Esophagus muscularis mucosa (tissue), 4 donors: ENCODE results near the gene IFI6.

ENCODE experiments used
- EP300 ChIP-seq: sonication (generic); formaldehyde crosslinking; IDR thresholded peaks from one replicate; pipeline ENCODE4 v1.6.1; 2017; ENCODE audit warnings: antibody characterized with exemption
- POLR2A ChIP-seq: fragments of 450-650 bp; IDR thresholded peaks from one replicate; pipeline ENCODE4 v1.6.1; 2017; ENCODE audit warnings: antibody characterized with exemption, moderate library complexity, mild to moderate bottlenecking, low read depth
- POLR2AphosphoS5 ChIP-seq, 2 donors: sonication (generic); formaldehyde crosslinking; IDR thresholded peaks; one replicate each; pipeline ENCODE4 v1.6.1; 2017; ENCODE audit warnings: antibody characterized with exemption in 2 of 2
- TF ChIP-seq, protein P1 (sequence below), 3 experiments: fragments of 200-600 bp in 2 of 3; fragments of 450-650 bp in 1 of 3; sonication (generic) in 2 of 3; IDR thresholded peaks; one replicate each; pipeline ENCODE4 v1.5.1; 2017 to 2019; ENCODE audit warnings: antibody characterized with exemption in 3 of 3, mild to moderate bottlenecking in 2 of 3, moderate library complexity in 1 of 3

DNA sequence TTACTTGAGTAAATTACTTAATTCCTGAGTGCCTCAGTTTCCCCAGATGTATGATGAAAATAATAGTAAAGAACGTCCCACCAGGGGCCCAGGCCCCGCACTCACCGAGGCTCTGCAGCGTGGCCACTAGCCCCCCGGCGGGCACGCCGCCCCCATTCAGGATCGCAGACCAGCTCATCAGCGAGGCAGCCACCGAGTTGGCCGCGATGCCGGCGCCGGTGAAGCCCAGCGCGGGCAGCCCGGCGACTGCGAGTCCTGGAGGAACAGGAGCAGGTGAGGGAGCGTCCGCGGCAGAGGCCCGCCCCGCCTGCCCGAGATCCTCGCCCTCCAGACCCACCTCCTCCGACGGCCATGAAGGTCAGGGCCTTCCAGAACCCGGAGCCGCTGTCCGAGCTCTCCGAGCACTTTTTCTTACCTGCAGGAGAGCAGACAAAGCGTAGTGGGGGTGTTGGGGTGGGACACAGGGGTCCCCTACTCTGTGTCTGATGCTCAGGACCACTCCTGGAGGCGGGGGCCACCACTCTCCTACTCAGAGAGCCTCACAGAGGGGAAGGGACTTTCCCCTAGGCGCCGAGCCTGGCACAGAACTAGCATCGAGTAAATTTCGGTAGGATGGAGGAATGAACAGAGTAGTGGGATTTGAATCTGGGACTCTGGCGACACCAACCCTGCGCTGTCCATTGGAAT lies 3.7 kb downstream of the IFI6 start:
- TF ChIP-seq EP300 (no peak), POLR2AphosphoS5 (IDR thresholded peaks at IDR 0.05) (no peak), POLR2A (no peak)
- TF ChIP-seq, protein P1, sequence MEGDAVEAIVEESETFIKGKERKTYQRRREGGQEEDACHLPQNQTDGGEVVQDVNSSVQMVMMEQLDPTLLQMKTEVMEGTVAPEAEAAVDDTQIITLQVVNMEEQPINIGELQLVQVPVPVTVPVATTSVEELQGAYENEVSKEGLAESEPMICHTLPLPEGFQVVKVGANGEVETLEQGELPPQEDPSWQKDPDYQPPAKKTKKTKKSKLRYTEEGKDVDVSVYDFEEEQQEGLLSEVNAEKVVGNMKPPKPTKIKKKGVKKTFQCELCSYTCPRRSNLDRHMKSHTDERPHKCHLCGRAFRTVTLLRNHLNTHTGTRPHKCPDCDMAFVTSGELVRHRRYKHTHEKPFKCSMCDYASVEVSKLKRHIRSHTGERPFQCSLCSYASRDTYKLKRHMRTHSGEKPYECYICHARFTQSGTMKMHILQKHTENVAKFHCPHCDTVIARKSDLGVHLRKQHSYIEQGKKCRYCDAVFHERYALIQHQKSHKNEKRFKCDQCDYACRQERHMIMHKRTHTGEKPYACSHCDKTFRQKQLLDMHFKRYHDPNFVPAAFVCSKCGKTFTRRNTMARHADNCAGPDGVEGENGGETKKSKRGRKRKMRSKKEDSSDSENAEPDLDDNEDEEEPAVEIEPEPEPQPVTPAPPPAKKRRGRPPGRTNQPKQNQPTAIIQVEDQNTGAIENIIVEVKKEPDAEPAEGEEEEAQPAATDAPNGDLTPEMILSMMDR (IDR thresholded peaks at IDR 0.05) = no peak
